ENCODE measurements around the gene TEX14. TPM values are rescaled to one million over a fixed set of nuclear protein-coding genes. Genes with fewer than 3 reads are reported as not detected.

Gene TEX14
- polyA plus RNA-seq, 1 of the 3 experiments (the other 2 are of a cell fraction): 0.02 TPM

DNA sequence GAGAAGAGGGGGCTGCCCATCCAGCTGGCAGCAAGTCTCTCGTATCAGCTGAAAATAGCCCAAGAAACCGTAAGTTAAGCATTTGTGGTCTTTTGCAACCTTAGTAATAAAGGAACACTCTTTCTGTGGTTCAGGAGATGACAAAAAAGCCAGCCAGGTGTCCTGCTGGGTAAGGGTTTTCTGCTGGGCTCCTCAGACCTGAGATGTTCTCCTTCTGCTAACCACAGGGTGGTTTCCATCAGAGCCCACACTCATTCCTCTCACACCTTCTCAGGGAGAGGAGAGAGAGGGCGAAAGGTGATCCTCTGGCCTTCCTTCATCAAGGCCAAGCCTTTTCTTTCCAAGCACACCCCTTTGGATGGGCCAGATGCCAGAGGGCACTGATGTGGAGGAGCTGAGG, 70.7 kb downstream of the TEX14 start (continued):
- TF ChIP-seq, protein P1, sequence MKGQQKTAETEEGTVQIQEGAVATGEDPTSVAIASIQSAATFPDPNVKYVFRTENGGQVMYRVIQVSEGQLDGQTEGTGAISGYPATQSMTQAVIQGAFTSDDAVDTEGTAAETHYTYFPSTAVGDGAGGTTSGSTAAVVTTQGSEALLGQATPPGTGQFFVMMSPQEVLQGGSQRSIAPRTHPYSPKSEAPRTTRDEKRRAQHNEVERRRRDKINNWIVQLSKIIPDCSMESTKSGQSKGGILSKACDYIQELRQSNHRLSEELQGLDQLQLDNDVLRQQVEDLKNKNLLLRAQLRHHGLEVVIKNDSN (IDR thresholded peaks at IDR 0.05; ENCODE audit: borderline replicate concordance, low read depth): no peak
- TF ChIP-seq ELF1 (IDR thresholded peaks at IDR 0.05): no peak

DNA sequence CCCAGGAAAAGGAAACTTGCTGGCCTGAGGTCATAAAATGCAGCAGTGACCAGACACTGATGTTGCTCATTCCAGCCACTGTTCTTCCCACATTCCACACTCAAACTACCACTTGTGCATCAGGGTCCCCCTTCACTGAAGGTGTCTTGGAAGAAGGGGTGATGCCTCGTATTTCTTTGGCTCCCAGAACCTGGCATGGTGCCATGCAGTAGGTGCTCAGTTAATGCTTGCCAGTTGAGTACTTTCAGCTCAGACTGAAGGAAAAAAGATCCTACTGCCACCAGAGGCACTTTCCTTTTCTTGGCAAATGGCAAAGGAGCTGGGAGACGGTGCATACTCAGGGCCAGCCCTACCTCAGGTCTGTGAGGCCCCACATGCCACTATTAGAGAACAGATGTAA, 73.5 kb downstream of the TEX14 start:
- 14% methylated on average over 2 of the region's 2 CpGs for WGBS (ENCODE audit: low lambda C conversion rate)
- CTCF ChIA-PET: no interaction called here

GRCh38 chr17:58617563-58617962, 74.3 kb downstream of the TEX14 start:
- DNase-seq: no peak
- H3K27me3 ChIP-seq (ENCODE audit: insufficient read depth): peaks cover 10% of the 10 kb centered on the region; the same call in 1 of the 2 replicates
- 75% methylated on average over 3 of the region's 3 CpGs for WGBS (ENCODE audit: low lambda C conversion rate)
- H2AFZ ChIP-seq (ENCODE audit: low read depth): no peak overlapping the region
- POLR2A ChIA-PET: no interaction called here
- CTCF ChIA-PET: no interaction called here
- H3K79me2 ChIP-seq (ENCODE audit: insufficient read depth): no peaks in the 10 kb centered on the region
- no peaks in the 10 kb centered on the region for H4K20me1 ChIP-seq (ENCODE audit: insufficient read depth)
- no peaks in the 10 kb centered on the region for H3K4me1 ChIP-seq (ENCODE audit: control insufficient read depth in 1 of 2, insufficient read depth in 2 of 2, low read depth in 1 of 2, low read length in 1 of 2)
- no peak overlapping the region for H3K27ac ChIP-seq (ENCODE audit: low read depth in 2 of 2, low read length in 1 of 2)
- H3K4me2 ChIP-seq: no peak overlapping the region
- H3K4me3 ChIP-seq (ENCODE audit: low read depth in 2 of 2, low read length in 1 of 2): no peak overlapping the region
- no peak overlapping the region for H3K9ac ChIP-seq
- no peaks in the 10 kb centered on the region for H3K36me3 ChIP-seq (replicated peaks in 1 of 2; ENCODE audit: control insufficient read depth in 1 of 2, insufficient read depth in 2 of 2, low read length in 1 of 2)
- no peaks in the 10 kb centered on the region for H3K9me2 ChIP-seq
- H3F3A ChIP-seq (replicated peaks; ENCODE audit: insufficient read depth): no peaks in the 10 kb centered on the region
- H3K9me3 ChIP-seq: no peaks in the 10 kb centered on the region
- TF ChIP-seq, protein P2, sequence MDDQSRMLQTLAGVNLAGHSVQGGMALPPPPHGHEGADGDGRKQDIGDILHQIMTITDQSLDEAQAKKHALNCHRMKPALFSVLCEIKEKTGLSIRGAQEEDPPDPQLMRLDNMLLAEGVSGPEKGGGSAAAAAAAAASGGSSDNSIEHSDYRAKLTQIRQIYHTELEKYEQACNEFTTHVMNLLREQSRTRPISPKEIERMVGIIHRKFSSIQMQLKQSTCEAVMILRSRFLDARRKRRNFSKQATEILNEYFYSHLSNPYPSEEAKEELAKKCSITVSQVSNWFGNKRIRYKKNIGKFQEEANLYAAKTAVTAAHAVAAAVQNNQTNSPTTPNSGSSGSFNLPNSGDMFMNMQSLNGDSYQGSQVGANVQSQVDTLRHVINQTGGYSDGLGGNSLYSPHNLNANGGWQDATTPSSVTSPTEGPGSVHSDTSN (IDR thresholded peaks at IDR 0.05): no peak
- TF ChIP-seq YY1 (IDR thresholded peaks at IDR 0.05; ENCODE audit: low read depth) (no peak), POLR2AphosphoS5 (IDR thresholded peaks at IDR 0.05; ENCODE audit: low read depth, low read length) (no peak), ZBTB33 (IDR thresholded peaks at IDR 0.05; ENCODE audit: borderline replicate concordance, low read depth) (no peak), JUND (IDR thresholded peaks at IDR 0.05) (no peak), MAX (IDR thresholded peaks at IDR 0.05; ENCODE audit: low read depth) (no peak), SIN3A (IDR thresholded peaks at IDR 0.05; ENCODE audit: borderline replicate concordance, low read depth, low read length) (no peak), TAF1 (IDR thresholded peaks at IDR 0.05; ENCODE audit: borderline replicate concordance, low read depth, low read length) (no peak), CHD2 (IDR thresholded peaks at IDR 0.05; ENCODE audit: low read length, partially characterized antibody) (no peak), TCF12 (IDR thresholded peaks at IDR 0.05) (no peak), NFIC (IDR thresholded peaks at IDR 0.05; ENCODE audit: borderline replicate concordance) (no peak), TEAD4 (IDR thresholded peaks at IDR 0.05; ENCODE audit: borderline replicate concordance, insufficient read depth) (no peak), SMC3 (IDR thresholded peaks at IDR 0.05; ENCODE audit: low read depth, low read length) (no peak)
- TF ChIP-seq, protein P3, sequence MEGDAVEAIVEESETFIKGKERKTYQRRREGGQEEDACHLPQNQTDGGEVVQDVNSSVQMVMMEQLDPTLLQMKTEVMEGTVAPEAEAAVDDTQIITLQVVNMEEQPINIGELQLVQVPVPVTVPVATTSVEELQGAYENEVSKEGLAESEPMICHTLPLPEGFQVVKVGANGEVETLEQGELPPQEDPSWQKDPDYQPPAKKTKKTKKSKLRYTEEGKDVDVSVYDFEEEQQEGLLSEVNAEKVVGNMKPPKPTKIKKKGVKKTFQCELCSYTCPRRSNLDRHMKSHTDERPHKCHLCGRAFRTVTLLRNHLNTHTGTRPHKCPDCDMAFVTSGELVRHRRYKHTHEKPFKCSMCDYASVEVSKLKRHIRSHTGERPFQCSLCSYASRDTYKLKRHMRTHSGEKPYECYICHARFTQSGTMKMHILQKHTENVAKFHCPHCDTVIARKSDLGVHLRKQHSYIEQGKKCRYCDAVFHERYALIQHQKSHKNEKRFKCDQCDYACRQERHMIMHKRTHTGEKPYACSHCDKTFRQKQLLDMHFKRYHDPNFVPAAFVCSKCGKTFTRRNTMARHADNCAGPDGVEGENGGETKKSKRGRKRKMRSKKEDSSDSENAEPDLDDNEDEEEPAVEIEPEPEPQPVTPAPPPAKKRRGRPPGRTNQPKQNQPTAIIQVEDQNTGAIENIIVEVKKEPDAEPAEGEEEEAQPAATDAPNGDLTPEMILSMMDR (IDR thresholded peaks at IDR 0.05): no peak
- TF ChIP-seq, protein P1 (IDR thresholded peaks at IDR 0.05; ENCODE audit: borderline replicate concordance, low read depth): no peak

More for the DNA sequence above, 73.5 kb downstream of the TEX14 start:
- no peak for DNase-seq
- Histone ChIP-seq H3K27ac (ENCODE audit: low read depth in 2 of 2, low read length in 1 of 2) (no peak overlapping the region), H3K79me2 (ENCODE audit: insufficient read depth) (no peaks in the 10 kb centered on the region), H3K27me3 (ENCODE audit: insufficient read depth) (peaks cover 10% of the 10 kb centered on the region; the same call in 1 of the 2 replicates), H3K4me3 (ENCODE audit: low read depth in 2 of 2, low read length in 1 of 2) (no peak overlapping the region), H3F3A (replicated peaks; ENCODE audit: insufficient read depth) (no peaks in the 10 kb centered on the region), H3K36me3 (replicated peaks in 1 of 2; ENCODE audit: control insufficient read depth in 1 of 2, insufficient read depth in 2 of 2, low read length in 1 of 2) (no peaks in the 10 kb centered on the region), H2AFZ (ENCODE audit: low read depth) (no peak overlapping the region), H3K9ac (no peak overlapping the region), H4K20me1 (ENCODE audit: insufficient read depth) (no peaks in the 10 kb centered on the region), H3K4me1 (ENCODE audit: control insufficient read depth in 1 of 2, insufficient read depth in 2 of 2, low read depth in 1 of 2, low read length in 1 of 2) (no peaks in the 10 kb centered on the region), H3K9me2 (no peaks in the 10 kb centered on the region), H3K4me2 (no peak overlapping the region), H3K9me3 (no peaks in the 10 kb centered on the region)
- TF ChIP-seq FOSL2 (IDR thresholded peaks at IDR 0.05; ENCODE audit: borderline replicate concordance, low read depth): no peak
- TF ChIP-seq EP300 (IDR thresholded peaks at IDR 0.05; ENCODE audit: borderline replicate concordance in 1 of 2, low read depth in 1 of 2, low read length in 1 of 2): no peak
- no peak for TF ChIP-seq POLR2AphosphoS5 (IDR thresholded peaks at IDR 0.05; ENCODE audit: low read depth, low read length)
- TF ChIP-seq, protein P4, sequence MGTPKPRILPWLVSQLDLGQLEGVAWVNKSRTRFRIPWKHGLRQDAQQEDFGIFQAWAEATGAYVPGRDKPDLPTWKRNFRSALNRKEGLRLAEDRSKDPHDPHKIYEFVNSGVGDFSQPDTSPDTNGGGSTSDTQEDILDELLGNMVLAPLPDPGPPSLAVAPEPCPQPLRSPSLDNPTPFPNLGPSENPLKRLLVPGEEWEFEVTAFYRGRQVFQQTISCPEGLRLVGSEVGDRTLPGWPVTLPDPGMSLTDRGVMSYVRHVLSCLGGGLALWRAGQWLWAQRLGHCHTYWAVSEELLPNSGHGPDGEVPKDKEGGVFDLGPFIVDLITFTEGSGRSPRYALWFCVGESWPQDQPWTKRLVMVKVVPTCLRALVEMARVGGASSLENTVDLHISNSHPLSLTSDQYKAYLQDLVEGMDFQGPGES (IDR thresholded peaks at IDR 0.05; ENCODE audit: low read depth, low read length): no peak
- TF ChIP-seq FOXJ3 (CRISPR knock-in tag; IDR thresholded peaks at IDR 0.05): no peak
- POLR2A ChIA-PET: no interaction called here

All from SK-N-SH (cell line).